ENCODE measurements around the gene PARD3.
"Not testable (repeated sequence)": the region's sequence is repeated elsewhere in the genome, so short reads cannot be mapped to it uniquely, and the experiment has no call there.

The PARD3 gene

DNA sequence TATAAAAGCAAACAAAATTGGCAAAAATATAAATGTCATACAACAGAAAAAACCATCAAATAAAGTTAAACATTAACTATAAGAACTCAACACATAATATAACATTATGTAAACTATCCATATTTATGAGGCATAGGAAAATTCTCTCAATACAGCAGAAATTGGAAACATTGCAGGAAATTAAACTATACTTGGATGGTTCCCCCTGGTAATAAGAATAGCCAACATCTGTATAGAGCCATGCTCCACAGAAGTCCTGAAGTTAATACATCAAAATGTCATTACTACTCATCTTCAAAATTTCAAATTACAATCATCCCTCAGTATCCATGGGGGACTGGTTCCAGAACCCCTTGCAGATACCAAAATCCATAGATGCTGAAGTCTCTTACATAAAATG, 350.5 kb downstream of the PARD3 start:
- no peak for DNase-seq (ENCODE audit: low read depth)

GRCh38 chr10:34464000-34464399, 351.1 kb downstream of the PARD3 start:
- DNase-seq (ENCODE audit: low read depth): no peak

GRCh38 chr10:34462993-34463392, 352.1 kb downstream of the PARD3 start:
- no peak for DNase-seq (ENCODE audit: low read depth)

DNA sequence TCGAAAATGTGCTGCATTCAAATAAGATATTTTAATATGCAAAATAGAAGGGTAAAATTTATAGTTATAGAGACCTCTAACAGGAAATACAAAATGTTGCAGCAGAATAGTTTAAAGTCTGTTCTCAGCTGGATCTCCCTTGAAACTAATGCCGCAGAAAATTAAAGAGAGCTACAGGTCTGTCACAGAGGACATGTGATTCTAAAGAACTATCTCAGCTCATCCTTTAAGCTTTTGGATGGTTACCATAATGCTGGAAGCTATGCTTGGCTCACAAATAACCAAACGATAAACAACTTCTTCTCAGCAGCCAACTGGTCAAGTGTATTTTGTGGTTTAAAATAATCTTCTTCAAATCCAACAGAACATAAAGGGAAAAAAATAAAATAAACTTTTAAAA, 353.0 kb downstream of the PARD3 start:
- DNase-seq (ENCODE audit: low read depth): no peak

DNA sequence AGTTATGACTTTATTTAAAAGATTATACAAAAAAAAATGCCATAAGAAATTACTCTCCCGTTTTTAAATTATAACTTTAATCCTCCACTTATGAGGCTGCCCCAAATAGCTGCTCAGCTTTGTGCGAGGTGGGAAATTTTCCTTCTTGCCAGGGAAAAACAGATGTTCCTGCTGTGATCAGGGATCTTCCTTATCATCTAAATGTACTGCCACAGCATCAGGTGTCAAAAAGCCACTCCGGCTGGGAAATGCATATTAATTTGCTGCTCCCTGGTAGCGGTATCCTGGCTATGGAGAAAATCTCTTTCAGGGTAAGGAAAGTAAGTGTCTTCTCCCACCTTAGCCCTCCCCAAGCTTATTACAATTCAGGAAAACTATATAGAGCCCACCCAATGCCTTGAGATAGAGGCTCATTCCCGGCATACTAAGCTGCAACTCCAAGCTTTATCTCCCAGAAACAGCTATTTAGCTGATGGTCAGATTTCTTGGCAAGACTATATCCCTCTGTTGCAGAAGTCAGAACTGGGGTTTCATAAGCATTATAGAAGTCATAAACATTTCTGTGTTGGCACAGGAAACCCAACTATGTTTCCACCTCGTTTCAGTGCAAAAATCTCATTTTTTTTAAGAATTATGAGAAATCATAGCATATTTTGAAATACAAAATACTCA, 360.4 kb downstream of the PARD3 start:
- peak; percentile 65 for DNase-seq (ENCODE audit: low read depth)

DNA sequence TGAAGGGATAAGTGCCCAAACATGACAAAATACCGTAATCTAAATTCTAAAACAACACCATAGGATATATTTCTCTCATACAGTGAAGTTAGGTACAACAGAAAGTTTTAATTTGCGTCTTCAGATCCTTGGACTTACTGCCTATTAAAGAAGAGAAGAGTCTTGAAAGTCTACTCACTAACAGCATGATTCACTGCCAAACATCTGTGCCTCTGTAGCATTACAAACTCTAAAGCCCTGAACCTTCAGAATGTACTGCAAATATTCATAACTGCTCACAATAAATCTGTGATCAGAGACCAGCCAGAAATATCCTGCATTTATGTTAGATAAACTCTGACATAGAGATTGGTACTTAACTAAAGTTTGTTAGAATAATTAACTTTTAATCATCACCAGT, 365.3 kb downstream of the PARD3 start:
- DNase-seq (ENCODE audit: low read depth): no peak

GRCh38 chr10:34446049-34446448, 369.0 kb downstream of the PARD3 start:
- DNase-seq (ENCODE audit: low read depth): peak; percentile 23

DNA sequence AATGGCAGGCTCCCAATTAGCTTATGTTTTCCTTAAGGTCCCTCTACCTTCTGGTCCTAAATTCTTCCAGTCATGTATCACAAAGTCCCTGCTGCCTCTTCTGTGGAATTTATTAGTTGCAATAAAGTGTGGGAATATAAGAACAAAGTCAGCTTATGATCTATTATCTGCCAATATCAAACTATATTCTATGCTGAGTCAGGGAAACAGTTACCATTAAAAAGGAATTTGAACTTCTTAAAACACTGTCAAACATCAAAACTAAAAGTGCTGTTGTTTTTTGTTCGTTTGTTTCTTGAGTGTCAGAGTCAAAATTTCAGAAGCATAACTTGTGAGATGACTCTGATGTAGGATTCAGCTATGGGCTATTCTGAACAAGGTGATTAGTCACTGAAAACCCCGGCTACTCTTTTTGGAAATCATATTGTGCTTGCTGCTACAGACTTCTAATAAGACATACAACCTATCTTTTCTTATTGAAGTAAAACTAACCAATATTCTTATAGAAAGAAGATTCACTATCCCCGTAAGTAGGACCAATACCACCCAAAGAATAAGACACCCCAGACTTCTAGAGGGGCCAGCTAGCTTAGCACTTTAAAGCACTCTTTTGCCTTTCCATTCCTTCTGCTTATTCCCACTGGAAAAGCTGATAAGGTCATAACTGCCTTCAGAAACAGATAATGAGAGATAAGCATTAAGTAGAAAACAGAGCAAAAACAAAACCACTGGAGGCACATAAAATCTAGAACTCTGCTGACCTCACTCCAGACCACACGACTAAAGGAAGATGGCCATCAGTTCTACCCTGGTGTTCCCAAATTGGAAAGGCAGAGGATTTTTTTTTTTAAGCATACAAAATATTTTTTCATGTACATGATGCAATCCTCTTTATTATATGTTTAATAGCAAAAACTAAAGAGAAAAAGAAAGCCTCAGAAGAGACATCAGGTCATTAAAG, 370.6 kb downstream of the PARD3 start:
- peak; percentile 45 for DNase-seq (ENCODE audit: low read depth)

DNA sequence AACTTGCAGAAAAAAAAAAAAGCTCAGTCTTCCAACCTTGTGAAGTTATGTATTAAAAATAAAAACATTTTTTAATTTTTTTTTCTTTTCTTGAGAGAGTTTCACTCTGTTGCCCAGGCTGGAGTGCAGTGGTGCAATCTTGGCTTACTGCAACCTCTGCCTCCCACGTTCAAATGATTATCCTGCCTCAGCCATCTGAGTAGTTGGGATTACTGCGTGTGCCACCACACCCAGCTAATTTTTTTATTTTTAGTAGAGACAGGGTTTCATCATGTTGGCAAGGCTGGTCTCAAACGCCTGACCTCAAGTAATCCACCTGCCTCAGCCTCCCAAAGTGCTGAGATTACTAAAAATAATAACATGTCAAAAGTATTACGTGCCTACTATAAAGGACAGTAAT, 375.7 kb downstream of the PARD3 start:
- peak; percentile 78 for DNase-seq (ENCODE audit: low read depth)

DNA sequence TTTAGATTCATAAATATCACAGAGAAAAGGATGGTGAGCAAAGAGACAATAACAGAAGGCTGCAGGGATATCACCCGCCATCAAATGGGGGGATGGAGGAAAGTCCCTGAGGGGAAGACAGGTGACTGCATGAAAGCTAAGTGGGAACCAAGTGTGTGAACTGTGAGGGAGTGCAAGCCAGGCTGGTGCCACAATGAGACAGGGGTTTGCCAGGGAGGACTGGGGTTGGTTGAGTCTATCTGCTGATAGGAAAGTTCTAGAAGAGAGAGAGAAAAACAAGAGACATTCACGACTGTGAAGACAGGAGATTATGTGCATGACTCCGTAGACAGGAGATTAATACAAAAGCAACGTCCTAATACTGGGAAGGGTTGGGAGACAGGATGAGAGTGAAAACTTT, 376.4 kb downstream of the PARD3 start:
- no peak for DNase-seq (ENCODE audit: low read depth)

DNA sequence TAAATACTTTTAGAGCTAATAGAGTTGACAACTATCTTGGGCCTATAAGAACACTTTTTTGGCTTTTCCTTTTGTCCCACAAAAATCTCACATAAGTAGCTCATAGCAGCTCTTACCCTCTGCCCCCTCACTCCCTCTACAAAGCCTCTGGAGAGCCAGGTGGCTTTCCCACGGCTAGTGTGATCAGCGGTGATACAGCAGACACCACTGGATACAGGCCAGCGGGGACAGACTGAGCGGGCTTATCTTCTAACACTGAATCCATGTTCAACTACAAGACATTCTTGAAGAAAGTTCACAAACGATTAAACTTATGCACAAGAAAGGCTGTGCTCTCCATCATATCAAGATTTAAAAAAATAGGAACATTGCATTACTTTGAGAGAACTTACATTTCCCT, 377.2 kb downstream of the PARD3 start:
- no peak for DNase-seq (ENCODE audit: low read depth)

DNA sequence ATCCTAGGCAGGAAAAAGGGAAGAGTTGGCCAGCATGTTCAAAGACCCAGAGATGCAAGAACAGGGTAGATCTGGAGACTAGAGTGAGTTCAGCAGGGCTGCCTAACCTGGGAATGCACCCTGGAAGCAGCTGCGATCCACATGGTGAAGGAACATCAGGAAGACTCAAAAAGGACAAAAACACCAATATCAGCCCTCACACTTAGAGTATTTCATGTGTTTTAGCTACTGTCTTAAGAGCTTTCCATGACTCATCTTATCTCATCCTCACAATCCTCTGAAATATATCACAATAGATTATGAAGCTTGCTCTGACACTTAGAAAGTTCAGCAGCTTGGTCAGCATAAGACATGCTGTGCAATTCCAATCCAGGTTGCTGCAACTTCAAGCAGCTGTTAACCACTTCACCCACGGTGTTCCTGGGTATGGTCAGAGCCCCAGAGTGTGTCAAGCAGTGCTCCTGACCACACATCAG, 380.9 kb downstream of the PARD3 start:
- peak; percentile 97 for DNase-seq (ENCODE audit: low read depth)

DNA sequence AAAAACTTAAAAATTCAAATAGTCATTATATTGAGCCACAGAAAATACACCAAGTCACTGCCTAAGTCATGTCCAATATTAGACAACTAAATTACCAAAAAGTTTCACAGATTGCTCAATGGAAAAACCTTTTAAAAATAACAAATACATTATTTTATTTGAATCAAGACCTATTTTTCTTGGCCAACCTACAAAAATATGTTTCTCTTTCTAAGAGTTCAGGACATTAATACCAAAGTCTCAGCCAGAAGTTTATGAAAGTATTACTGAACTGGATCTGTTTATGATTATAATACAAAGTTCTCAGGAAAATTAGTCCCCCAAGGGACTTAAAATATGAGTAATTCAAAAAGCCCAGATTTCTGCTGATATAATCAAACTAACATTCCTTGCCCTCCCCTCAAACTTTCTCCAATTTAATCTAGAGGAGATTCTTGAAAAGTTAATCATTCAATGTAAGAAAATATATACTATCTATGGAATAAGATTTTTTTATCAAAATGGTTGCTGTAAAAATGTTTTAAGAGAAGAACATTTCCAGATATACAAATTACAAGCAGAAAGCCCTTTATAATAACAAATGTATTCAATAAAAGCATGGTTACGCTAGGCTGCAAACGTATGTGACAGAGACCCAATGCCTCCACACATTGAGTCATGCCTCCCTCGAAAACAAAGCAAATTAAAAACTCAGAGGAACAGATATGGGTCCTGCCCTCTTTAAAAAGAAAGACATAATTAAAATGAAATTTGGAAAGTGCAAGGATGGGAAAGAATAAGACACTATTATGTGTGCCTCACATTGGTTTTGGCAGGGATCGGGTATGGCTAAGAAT, 381.6 kb downstream of the PARD3 start:
- no peak for DNase-seq (ENCODE audit: low read depth)

- DNase-seq (ENCODE audit: low read depth): no peak
Measured at GRCh38 chr10:34432589-34432988, 382.5 kb downstream of the PARD3 start.

- no peak for DNase-seq (ENCODE audit: low read depth)
Measured at GRCh38 chr10:34430685-34431084, 384.4 kb downstream of the PARD3 start.

DNA sequence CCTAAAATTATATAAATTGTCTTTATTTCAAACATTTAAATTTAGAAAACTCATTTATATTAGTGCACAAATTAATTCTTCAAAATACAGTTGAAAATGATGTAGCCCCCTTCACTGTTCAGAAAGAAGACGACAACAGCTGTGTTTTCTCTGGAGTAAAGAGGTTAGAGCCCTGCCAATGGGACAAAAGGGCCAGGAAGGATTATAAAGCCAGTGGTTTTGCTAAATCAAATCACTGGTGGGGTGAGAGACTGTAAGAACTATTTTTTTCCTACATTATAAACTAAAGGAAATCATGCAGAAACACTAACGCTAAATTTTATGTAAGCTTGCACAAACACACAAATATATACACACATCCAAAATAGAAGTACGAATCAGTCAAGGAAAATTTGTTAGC, 386.6 kb downstream of the PARD3 start:
- no peak for DNase-seq (ENCODE audit: low read depth)

GRCh38 chr10:34427911-34428216, 387.2 kb downstream of the PARD3 start:
- DNase-seq (ENCODE audit: low read depth): no peak

DNA sequence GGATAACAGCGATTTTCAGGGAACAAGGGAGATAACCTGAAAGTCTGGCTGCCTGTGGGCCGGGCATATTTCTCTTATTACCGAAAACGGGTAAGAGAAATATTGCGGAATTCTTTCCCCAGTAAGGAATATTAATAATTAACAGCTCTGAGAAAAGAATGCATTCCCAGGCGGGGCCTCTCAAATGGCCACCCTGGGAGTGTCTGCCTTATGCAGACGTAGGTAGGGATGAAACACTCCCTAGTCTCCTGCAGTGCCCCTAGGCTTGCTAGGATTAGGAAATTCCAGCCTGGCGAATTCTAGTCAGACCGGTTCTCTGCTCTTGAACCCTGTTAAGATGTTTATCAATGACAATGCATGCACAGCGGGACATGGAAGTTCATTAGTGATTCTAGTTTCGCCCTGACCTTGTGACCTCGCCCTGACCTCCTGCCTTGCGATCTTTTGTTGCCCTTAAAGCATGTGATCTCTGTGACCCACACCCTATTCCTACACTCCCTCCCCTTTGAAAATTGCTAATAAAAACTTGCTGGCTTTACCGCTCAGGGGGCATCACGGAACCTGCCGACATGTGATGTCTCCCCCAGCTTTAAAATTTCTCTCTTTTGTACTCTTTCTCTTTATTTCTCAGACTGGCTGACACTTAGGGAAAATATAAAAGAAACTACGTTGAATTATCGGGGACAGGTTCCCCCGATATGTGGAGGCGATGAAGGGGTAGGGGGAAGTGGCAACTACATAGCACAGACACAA, 387.8 kb downstream of the PARD3 start:
- not testable (repeated sequence) for DNase-seq (ENCODE audit: low read depth)

DNA sequence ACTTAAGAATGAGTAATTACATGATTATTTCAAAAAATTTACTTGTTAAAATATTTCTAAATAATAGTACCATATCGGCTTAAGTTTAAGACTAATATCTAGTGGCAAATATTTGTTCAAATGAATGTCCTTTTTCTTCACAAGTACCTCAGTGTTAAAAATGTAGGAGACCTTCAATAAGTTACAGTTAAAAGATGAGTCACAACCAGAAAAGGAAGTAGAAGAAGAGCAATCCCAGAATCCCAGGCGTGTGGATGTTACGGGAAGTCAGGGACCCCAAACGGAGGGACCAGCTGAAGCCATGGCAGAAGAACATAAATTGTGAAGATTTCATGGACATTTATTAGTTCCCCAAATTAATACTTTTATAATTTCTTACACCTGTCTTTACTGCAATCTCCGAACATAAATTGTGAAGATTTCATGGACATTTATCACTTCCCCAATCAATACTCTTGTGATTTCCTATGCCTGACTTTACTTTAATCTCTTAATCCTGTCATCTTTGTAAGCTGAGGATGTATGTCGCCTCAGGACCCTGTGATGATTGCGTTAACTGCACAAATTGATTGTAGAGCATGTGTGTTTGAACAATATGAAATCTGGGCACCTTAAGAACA, 388.4 kb downstream of the PARD3 start:
- not testable (repeated sequence) for DNase-seq (ENCODE audit: low read depth)

- DNase-seq (ENCODE audit: low read depth): no peak
Measured at GRCh38 chr10:34426041-34426440, 389.1 kb downstream of the PARD3 start.

Data from amniotic epithelial cell (primary cell).